Midbrain (tissue), 1 donor: ENCODE data around the gene KRT31.
"Not testable (repeated sequence)": the region's sequence is repeated elsewhere in the genome, so short reads cannot be mapped to it uniquely, and the experiment has no call there.

ENCODE experiments used
- DNase-seq: peaks from one replicate; lab custom pipeline; 2025; lab: John Stamatoyannopoulos, UW

Gene KRT31

DNA sequence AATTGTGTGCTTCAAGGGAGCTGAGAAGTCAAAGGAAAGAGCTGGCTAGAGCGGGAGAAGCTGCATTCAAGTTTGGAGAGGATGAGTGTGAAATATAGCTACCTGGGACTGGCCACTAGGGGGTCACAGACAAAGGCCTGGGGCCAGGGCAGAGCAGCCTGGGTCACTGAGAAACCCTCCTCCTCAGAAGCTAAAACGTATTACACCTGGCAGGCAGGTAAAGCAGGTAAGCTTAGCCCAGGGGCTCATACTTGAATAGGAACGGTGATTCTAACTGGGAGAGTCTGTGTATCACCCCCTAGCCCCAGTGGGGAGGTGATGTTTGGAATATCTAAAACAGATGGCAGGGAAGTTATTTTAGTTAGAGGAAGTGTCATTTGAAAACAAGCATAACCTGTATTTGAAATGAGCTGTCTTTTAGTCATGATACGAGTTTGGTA, 20.2 kb upstream of the KRT31 start:
- DNase-seq = no peak

DNA sequence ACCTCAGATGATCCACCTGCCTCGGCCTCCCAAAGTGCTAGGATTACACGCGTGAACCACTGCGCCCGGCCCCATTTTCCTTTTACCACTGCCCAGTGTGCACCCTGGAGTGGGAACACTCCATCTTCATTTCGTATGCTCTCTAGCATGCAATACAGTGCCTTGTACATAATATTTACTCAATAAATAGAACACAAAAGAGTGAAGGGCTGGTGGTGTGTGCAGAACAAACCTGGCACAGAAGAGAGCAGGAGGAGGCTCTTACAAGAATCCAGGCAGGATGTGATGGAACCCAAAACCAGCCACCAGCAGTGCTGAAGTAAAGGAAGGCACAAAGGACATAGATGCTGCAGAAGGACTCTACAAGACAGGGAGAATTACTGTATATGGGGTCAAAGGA, 19.7 kb upstream of the KRT31 start:
- DNase-seq = no peak

DNA sequence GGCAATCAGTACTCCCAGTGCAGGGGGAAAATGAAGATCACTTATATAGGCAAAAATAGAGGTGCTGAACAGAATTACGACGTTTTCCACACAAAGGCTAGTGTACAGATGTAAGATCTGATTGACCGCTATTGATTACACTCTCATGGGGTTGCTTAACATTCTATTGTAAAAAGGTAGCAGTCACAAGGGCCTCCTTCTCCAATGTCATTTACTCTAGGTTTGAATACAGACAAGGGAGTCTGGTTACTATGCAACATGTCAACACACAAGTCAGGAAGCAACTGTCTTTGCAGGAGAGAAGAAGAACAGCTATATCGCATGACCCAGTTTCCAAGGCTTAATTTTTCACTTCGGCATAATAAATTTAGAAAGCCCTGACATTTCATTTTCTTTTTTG, 19.1 kb upstream of the KRT31 start:
- no peak for DNase-seq

DNA sequence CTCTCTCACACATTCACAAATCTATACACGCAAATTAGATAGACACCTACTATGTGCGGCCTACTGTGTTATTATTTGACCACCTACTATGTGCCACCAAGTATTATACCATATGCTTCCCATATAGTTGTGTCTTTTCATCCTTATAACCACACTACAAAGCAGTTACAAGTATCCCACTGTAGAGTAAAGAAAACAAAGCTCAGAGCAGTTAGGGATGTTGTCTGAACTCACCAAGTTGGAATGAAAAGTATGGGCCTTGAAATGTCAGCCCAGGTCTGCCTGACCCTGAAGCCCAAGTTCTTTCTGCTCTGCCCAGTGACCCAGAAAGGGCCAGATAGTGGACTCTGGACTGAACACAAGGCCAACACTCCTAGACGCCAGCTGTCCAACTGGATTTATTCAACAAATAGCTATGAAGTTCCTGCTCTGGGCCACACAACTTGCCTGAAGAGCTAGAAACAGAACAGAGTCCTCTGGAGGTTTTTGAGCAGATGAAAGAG, 18.5 kb upstream of the KRT31 start:
- DNase-seq = no peak

DNA sequence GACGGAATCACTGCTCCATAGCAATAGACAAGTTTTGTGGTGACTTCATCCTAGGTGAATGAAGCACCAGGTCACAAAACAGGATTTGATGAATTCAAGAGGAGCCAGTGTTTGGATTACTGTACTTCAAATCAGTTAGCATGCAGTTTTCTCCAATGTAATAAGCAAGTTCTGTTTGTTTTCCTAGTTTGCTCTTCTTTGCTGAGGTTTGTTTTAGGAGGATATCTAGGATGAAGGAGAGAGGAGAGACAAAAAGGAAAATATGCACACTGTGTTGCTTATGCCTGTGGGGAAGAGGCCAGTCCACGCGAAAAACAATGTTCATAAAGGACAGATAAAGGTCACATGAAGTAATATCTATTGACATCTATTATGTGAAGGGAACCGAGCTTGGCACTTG, 18.0 kb upstream of the KRT31 start:
- DNase-seq = no peak

DNA sequence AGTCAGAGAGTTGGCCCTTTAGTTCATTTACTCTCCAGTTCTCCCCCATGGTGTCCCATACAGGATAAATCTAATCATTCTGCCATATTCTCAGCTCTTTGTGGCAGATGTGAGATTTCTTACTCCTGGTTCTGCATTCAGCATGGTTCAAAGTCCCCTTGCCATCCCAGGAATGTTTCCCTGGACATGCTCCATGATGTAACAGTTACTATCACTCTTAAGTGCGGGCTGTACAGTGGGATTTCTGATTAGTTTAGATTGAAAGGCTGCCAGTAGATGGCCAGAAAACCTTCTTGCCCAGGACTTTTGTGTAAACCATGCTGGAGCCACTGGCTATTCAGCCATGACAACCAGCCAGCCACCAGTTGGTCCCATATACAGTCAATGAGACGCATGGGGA, 16.6 kb upstream of the KRT31 start:
- DNase-seq = no peak

DNA sequence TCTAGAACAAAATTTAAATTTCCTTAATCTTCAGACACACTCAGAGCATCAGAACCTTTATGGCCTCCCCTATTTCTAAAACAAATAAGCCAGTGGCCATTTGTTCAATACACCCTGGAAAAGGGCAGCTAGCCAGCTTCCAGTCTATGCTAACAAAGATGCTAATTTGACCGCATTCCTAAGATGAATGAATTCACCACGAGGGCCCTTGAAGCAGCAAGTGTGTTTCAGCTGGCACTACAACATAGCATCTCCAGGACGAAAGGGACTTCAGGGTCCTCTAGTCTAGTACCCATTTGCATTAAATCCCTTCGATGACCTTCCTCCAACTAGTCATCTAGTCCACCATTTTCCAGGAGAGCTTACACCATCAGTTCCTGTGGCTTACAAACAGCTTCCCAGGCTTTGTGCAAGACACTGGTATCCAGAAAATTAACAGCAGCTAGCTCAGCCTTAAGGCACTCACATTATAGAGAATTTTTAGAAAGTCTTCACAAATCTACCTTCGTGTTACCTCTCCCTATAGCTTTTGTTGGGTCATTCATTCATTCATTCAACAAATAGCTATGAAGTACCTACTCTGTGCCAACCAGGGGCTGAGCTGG, 16.0 kb upstream of the KRT31 start:
- DNase-seq = no peak

DNA sequence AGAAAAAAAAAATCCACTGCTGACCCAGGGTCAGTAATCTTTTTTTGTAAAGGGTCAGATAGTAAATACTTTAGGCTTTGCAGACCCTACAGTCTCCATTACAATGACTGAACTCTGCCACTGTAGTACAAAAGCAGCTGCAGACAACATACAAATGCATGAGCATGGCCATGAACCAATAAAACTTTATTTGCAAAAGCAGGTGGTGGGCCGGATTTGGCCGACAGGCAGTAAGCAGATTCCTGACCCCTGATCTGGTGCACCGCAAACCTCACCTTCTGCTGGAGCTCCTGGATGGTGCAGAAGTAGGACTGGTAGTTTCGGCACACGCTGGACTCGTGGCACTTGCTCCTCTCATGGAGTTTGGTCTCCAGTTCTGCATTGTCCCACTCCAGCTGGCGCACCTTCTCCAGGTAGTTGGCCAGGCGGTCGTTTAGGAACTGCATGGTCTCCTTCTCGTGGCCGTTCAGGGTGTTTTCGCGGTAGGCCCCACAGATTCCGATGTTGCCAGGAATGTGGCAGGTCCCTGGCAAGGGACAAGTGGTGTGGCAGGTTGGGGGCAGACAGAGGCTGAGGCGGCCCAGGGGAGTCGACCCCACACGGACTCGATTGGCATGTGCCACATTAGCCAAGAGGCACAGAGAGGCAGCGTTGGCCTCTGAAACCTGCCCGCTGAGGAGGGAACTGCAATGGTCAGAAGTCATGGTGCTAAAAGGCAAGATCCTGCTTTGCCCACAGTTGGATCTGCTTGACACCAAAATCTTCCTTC, 13.8 kb upstream of the KRT31 start:
- DNase-seq = no peak

DNA sequence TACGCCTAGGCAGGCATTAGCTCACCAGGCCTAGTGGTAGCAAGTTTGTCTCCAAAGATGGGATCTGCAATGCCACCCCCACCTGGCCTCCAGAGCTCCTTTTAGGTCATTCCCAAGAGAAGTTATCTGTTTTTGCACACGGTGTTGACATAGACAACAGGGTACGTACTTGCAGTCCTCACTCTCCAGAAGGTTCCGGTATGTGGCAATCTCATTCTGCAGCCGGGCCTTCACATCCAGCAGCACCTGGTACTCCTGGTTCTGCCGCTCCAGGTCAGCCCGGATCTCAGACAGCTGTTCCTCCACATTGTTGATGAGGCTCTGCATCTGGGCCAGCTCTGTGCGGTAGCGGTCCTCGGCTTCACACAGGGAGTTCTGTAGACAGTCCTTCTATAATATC, 9.8 kb upstream of the KRT31 start:
- DNase-seq = no peak

DNA sequence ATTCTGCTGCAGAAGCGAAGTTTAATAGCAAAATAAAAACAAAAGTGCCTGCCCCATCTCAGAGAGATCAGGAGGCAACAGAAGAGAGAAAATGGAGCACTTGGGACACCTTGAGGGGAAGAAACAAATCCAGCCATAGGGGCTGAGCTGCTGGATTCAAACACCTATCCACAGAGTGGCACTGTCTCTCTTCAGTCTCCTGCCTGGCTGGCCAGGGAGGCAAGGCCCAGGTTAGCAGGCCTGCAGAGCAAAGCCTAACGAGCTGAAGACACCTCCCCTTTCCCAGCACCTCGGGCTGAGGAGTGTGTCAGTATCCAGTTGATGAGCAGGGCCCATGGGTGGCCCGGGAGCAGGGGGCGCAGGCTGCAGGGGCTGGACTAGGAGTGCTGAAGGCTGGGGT, 8.8 kb upstream of the KRT31 start:
- DNase-seq = no peak

DNA sequence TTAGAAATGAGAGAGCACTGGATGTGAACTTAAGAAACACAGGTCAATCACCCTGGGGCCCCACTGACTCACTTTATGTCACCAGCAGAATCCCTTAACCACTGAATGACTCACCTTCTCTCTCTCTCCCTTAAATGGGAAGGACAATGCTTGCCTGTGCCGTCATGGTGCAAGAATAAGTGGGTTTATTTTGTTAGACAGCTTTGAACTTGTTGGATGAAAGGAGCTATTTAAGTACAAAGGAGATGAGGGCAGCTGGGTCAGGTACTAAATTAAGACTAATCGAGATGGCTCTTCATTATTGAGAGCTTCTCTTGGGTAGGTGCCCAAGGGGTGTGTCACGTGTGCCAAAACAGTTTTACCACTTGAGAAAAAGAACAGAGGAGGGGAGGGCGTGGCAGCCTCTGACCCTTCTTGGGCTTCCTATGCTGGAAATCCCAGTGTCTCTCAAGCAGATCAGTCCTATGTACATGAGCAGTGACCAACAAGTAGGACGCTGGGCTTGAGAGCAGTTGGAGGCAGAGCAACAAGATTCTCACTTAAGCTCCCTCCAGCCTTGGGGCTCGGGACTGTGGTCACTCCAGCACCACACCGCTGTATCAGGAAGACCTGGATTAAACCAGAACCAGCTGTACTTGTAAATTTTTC, 6.7 kb upstream of the KRT31 start:
- DNase-seq = no peak

DNA sequence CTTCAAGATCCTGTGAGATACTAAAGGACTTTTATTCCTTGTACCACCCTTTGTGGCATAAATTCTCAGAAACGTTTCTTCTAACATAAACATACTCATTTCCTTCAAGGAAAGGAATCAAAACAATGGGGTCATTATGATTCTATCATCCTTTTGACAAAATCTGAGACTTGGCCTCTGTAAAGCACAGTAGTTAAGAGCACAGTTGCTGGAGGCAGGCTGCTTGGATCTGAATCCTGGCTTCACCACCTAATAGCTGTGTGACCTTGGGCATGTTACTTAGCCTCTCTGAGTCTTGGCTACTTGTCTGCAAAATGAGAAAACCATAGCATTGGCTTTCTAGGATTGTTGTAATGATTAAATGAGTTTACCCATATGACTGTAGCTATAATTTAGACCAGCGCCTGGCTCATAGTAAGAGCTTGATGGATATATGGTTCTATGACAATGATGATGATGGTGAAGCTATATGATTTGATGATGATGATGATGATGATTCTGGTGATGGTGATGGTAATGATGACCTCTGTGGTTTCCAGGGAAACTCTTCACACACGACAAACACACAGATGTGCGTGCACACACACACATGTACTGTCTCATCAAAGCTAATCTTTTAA, 6.1 kb upstream of the KRT31 start:
- no peak for DNase-seq

DNA sequence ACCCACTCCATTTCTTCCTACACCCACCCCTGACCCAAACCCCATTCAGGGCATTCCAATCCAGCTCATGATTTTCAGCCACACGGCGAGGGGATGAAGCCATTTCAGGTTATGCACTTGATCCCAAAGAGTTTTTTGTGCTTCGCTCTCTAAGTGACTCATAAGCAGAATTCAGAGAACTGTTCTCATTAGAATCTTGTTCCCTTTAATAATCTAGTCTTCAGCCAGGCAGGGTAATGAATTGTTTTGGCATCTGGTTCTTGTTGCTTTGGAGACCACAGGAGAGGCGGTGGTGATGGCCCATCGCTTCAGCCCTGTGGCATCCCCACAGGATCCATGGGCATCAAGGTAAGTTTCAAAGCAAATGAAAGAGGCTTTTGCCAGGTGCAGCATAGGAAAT, 4.8 kb upstream of the KRT31 start:
- DNase-seq = no peak

DNA sequence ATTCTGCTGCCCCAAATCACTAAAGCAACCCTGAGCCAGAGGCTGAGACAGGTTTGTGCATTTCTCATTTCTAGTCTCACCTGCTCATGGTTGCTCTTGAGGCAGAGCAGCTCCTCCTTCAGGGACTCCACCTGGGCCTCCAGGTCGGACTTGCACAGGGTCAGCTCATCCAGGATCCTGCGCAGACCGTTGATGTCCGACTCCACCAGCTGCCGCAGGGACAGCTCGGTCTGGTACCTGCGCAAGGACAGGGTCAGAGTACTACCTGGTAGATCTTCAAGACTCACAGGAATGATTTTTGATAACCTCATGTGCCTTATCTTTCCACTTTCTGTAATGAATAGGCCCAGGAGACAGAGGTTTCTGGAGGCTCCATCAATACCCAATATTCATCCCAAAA, 1.1 kb downstream of the KRT31 start:
- no peak for DNase-seq

DNA sequence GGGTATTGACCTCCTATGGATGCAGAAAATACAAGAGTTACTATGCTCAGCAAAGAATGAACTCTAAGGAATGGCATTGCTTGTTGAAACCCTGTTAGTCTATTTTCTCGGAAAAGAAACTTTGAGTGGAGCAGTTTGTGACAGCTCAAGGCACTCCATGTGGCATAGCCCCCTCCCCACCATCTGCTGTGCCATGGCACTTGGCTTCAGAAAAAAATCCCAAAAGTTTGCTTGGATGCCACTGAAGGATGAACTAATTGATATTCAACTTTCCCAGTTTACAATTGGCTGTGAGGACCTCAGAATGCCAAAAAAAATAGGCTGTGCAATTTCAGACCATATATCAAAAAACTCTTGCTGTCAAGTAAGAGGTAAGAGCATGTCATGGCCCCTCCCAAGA, 1.8 kb downstream of the KRT31 start:
- no peak for DNase-seq

DNA sequence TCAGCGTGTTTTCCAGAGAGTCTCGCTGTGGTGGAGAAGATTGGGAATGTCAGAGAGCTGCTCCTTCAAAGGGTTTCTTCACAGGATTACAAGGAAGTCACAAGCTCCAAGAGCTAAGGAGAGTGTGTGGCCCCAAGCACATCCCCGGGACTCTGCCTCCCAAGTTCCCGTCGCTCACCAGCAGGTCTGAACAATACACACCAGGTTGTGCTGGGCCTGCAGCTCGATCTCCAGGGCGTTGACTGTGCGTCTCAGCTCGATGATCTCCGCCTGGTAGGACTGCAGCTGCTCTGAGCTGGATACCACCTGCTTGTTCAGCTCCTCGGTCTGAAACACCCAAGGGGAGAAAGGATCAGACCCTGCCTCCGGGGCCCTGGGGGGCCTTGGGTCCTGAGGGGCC, 2.4 kb downstream of the KRT31 start:
- not testable (repeated sequence) for DNase-seq

DNA sequence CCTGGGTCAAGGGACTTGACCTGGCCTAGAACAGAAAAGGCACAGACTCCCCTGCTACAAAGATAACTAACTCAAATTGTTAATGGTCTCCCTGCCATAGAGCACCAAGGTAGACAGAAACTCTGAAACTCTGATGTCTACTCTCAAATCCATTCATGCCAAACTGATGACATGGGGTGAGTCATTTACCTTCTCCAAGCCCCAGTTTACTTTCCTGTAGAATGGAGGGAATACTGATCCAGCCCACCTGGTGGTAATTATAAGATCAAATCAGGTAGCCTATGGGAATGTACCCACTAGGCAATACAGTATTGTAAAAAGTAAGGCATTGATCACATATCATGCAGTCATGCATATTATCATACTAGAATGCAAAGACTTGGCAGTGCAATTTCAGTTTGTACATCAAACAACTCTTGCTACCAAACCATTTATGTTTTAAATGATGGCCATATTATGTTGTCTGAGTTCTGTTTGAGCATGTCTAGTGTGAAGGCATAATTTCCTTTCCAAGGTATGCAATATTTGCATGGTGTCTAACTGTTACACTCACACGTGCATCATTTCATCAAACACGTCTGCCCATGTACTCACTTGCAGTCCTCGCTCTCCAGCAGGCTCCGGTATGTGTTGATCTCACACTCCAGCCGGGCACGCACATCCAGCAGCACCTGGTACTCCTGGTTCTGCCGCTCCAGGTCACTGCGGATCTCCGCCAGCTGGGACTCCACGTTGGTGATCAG, 3.0 kb downstream of the KRT31 start:
- no peak for DNase-seq

DNA sequence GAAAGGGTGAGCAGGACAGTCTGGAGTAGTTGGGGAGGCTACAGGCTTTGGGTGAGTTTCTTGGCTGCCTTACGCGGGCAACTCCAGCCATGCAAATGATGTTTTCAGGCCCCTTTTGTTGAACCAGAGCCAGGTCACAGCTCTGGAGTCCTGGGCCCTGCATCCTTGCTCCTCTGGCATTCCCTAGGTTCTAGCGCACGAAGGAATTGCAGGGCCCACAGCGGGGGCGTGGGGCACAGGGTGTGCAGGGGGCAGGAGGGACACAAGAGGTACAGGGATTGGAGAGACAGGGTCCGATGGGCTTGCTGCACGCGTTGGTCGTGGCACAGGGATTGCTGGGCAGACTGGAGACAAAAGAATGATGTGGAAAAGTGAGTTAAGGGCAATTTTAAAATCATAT, 3.6 kb downstream of the KRT31 start:
- no peak for DNase-seq

DNA sequence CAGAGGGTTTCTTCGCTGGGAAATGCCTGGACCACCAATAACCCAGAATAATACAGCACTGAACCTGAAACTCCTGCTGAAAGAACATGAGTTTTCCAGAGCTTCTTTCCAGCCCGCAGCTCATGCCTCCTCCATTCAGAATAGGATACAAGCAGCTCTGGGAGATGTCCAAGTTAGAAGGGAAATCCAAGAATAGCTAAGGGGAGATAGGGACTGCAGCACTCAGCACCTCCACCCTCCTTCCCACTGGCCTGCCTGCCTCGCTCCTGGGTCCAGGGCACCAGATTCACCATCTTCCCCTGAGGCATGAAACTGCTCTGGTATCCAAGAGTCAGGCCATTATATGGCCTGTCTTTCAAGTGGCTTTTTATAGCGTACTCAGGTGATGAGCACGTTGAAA, 4.1 kb downstream of the KRT31 start:
- DNase-seq = no peak

DNA sequence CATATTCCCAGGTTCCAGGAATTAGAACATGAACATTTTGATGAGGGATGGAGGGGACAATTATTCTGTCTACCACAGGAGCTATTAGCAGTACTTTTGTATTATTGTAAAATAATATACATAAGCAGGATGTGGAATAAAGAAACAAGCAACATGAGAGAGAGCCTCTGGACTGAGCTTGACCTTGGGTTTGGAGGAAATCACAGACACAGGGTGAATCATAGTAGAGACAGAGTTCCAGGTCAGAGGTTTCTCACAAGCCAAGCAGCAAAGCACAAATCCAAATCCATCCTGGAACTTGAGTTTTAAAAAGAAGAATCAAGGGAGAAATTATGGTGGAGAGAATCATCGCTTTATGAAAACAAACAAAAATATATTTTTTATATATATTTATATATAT, 5.1 kb downstream of the KRT31 start:
- no peak for DNase-seq

DNA sequence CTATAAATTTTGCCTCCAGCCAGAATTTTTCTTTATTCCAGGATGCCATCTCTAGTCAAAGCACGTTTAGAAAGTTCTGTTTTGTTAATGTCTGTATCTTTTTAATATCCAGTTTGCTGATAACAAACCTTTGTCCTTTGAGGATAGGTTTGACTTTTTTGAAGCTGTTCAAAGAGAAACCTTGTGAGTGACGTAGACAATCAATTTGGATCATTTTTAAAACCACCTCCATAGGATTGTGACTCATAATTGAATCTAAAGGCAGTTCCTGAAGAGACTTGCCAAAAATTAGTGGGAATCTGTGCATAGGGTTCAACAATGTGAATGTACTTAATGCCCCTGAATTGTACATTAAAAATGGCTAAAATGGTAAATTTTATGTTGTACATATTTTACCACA, 5.9 kb downstream of the KRT31 start:
- no peak for DNase-seq

DNA sequence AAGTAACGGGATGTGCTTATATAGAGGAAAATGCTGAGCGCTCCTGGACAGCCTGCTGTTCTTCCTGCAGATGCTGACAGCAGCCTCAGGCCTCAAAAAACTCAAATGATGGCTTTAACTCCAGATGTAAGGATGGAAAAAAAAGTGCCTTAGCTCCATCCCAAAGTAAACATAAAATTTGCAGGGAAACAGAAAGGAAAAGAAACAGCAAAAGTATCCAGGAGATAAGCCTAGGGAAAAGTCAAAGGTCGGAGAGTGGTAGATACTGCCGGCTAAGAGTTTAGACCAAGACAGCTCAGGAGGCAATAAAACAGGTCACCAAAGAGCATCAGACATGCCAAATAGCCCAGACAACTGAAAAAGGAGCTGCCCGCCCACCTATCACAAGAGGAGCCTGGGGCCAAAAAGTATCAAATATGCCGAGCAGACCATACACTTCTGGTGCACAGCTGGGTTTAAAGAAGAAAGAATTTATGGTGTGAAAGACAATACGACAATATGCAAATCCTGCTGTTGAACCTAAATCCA, 6.9 kb downstream of the KRT31 start:
- DNase-seq = no peak
